Mesendoderm (in vitro differentiated cells): ENCODE measurements around the gene C2CD4D.
A peak's percentile ranks its signal among the peaks of the same experiment; 100 is the strongest.
"Not testable (repeated sequence)": the region's sequence is repeated elsewhere in the genome, so short reads cannot be mapped to it uniquely, and the experiment has no call there.

Source experiments
- DNase-seq: peaks from one replicate; pipeline ENCODE4 v3.0.0; 2013
- H2AK5ac ChIP-seq: 2 replicates; pipeline ENCODE4 v1.6.1; 2013; ENCODE audit warnings: low read length, inconsistent platforms
- H2BK120ac ChIP-seq: 2 replicates; pipeline ENCODE4 v1.6.1; 2013; ENCODE audit warnings: low read depth, mild to moderate bottlenecking, low read length, moderate library complexity, mixed read lengths
- H2BK15ac ChIP-seq: replicated peaks from 2 replicates; pipeline ENCODE4 v1.6.1; 2013; ENCODE audit warnings: low read depth, mild to moderate bottlenecking, moderate library complexity
- H2BK5ac ChIP-seq: 2 replicates; pipeline ENCODE4 v1.6.1; 2013; ENCODE audit warnings: low read length, inconsistent platforms
- H3K18ac ChIP-seq: 2 replicates; pipeline ENCODE4 v1.6.1; 2013; ENCODE audit warnings: mild to moderate bottlenecking, low read length, mixed read lengths
- H3K23ac ChIP-seq: one replicate; pipeline ENCODE4 v1.6.1; 2013; ENCODE audit warnings: low read length
- H3K27ac ChIP-seq: 2 replicates; pipeline ENCODE4 v1.5.1; 2013; ENCODE audit warnings: low read depth, mild to moderate bottlenecking, inconsistent platforms, low read length, moderate library complexity
- H3K27me3 ChIP-seq: 2 replicates; pipeline ENCODE4 v1.6.1; 2013; ENCODE audit warnings: low read length, control low read depth, mild to moderate bottlenecking, inconsistent platforms; ENCODE audit not compliant: insufficient read depth, poor library complexity
- H3K36me3 ChIP-seq: 2 replicates; pipeline ENCODE4 v1.6.1; 2013; ENCODE audit warnings: low read length, inconsistent platforms; ENCODE audit not compliant: control insufficient read depth, insufficient read depth
- H3K4ac ChIP-seq: one replicate; pipeline ENCODE4 v1.6.1; 2013; ENCODE audit warnings: low read depth, mild to moderate bottlenecking, low read length, moderate library complexity
- H3K4me1 ChIP-seq: 2 replicates; pipeline ENCODE4 v1.6.1; 2013; ENCODE audit warnings: low read depth, low read length, inconsistent platforms; ENCODE audit not compliant: control insufficient read depth
- H3K4me2 ChIP-seq: 2 replicates; pipeline ENCODE4 v1.6.1; 2013; ENCODE audit warnings: low read length
- H3K4me3 ChIP-seq: 2 replicates; pipeline ENCODE4 v1.5.1; 2013; ENCODE audit warnings: mild to moderate bottlenecking, low read length
- H3K56ac ChIP-seq: one replicate; pipeline ENCODE4 v1.6.1; 2013; ENCODE audit warnings: low read length
- H3K79me1 ChIP-seq: 2 replicates; pipeline ENCODE4 v1.6.1; 2013; ENCODE audit warnings: low read length, inconsistent platforms
- H3K79me2 ChIP-seq: 2 replicates; pipeline ENCODE4 v1.6.1; 2013; ENCODE audit warnings: mild to moderate bottlenecking, low read length; ENCODE audit not compliant: control insufficient read depth, insufficient read depth
- H3K9ac ChIP-seq: 2 replicates; pipeline ENCODE4 v1.6.1; 2013; ENCODE audit warnings: low read length, inconsistent platforms
- H4K5ac ChIP-seq: one replicate; pipeline ENCODE4 v1.6.1; 2013; ENCODE audit warnings: low read length
- H4K8ac ChIP-seq: one replicate; pipeline ENCODE4 v1.6.1; 2013; ENCODE audit warnings: low read depth, mild to moderate bottlenecking, control low read depth, low read length, moderate library complexity
- WGBS: extraction: QIAGEN DNeasy Blood & Tissue Kit; methylation state at CpG from one replicate; pipeline ENCODE4 v1.1.7; 2013; ENCODE audit warnings: low lambda C conversion rate, missing lambda C conversion rate; ENCODE audit not compliant: insufficient coverage; ENCODE audit errors: extremely low coverage; 5-methylcytosine and 5-hydroxymethylcytosine counted together

The C2CD4D gene

DNA sequence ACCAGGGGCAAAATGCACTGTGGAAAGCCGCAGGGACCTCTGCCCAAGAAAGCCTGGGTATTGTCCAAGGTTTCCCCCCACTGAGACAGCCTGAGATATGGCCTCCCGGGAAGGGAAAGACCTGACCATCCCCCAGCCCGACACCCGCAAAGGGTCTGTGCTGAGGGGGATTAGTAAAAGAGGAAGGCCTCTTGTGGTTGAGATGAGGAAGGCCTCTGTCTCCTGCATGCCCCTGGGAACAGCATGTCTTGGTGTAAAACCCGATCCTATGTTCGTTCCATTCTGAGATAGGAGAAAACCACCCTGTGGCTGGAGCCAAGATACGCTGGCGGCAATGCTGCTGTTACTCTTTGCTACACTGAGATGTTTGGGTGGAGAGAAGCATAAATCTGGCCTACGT is 33.2 kb upstream of the C2CD4D start:
- not testable (repeated sequence) for H3K4me3 ChIP-seq, H2BK5ac ChIP-seq, H3K27me3 ChIP-seq, H2BK15ac ChIP-seq, H3K23ac ChIP-seq, H3K36me3 ChIP-seq, H3K4ac ChIP-seq, H3K18ac ChIP-seq, H3K79me2 ChIP-seq, H4K8ac ChIP-seq, H3K27ac ChIP-seq, H2BK120ac ChIP-seq, H3K9ac ChIP-seq, H3K79me1 ChIP-seq, H4K5ac ChIP-seq, H3K4me1 ChIP-seq, H2AK5ac ChIP-seq, H3K4me2 ChIP-seq
- peak overlapping the region; percentile 68 for H3K56ac ChIP-seq
- WGBS: no CpG with 5 or more reads among the region's 9 CpGs
- DNase-seq: peak; percentile 57

DNA sequence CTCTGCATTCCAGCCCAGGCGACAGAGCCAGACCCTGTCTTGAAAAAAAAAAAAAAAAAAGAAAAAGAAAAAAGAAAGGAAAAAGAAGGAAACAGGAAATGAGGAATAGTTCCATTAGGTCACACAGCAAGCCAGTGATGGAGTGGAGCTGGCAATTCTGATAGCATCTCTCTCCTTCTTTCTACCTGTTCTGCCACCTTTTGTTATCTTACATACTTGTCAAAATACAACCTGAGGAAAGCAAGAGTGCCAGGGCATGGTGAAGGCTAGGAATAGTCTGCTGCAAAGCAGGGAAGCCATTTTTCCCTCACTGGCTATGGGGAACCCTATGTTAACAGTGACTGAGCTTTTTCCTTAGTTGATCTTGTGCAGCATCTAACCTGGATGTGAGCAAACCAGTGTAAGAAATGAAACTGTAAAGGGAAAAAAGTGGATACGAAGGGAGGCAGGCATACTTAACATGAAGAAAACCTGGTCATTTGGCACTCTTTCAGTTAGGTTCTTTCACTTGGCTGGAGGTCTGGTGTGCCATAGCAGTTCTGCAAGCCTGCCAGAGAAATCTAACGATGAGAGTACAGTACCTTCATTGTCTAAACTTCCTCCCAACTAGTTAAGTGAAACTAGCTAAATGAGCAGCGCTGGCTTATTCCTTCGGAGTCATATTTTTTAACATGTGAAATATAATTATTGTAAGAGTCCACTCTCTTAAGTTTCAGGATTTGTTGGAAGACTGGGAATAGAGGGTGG is 31.8 kb upstream of the C2CD4D start:
- Histone ChIP-seq H2AK5ac (no peak overlapping the region), H3K79me2 (no peaks in the 10 kb centered on the region), H3K4me1 (no peaks in the 10 kb centered on the region), H3K36me3 (no peaks in the 10 kb centered on the region), H3K4me3 (no peak overlapping the region), H2BK15ac (no peak overlapping the region), H2BK5ac (no peak overlapping the region), H4K8ac (no peak overlapping the region), H3K79me1 (no peaks in the 10 kb centered on the region), H3K18ac (no peak overlapping the region), H2BK120ac (no peak overlapping the region), H4K5ac (no peak overlapping the region), H3K4ac (no peak overlapping the region), H3K9ac (no peak overlapping the region), H3K27ac (no peak overlapping the region), H3K27me3 (no peaks in the 10 kb centered on the region), H3K23ac (no peak overlapping the region), H3K56ac (no peak overlapping the region), H3K4me2 (no peak overlapping the region)
- no CpG with 5 or more reads among the region's 5 CpGs for WGBS
- DNase-seq: no peak

DNA sequence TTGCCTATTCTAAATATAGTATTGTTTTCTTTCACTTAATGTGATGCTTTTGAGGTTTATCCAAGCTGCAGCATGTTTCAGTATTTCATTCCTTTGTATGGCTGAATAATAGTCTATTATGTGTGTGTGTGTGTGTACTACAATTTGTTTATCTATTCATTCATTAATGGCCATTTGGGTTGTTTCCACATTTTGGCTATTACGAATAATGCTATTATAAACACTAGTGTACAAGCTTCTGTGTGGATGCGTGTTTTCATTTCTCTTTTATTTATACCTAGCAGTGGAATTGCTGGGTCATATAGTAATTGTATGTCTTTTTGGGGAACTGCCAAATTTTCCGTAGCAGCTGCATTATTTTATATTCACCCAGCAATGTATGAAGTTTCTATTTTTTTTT is 28.9 kb upstream of the C2CD4D start:
- WGBS: no CpG with 5 or more reads among the region's 3 CpGs
- no peaks in the 10 kb centered on the region for H3K36me3 ChIP-seq
- no peak overlapping the region for H3K27ac ChIP-seq
- no peak overlapping the region for H3K23ac ChIP-seq
- H4K5ac ChIP-seq: no peak overlapping the region
- H3K4me1 ChIP-seq: no peaks in the 10 kb centered on the region
- no peak overlapping the region for H3K4me3 ChIP-seq
- no peak overlapping the region for H3K9ac ChIP-seq
- H3K4me2 ChIP-seq: no peak overlapping the region
- no peak overlapping the region for H4K8ac ChIP-seq
- H2BK120ac ChIP-seq: no peak overlapping the region
- no peak overlapping the region for H2BK15ac ChIP-seq
- H3K79me2 ChIP-seq: no peaks in the 10 kb centered on the region
- H2AK5ac ChIP-seq: no peak overlapping the region
- H3K4ac ChIP-seq: no peak overlapping the region
- H2BK5ac ChIP-seq: no peak overlapping the region
- no peaks in the 10 kb centered on the region for H3K79me1 ChIP-seq
- H3K27me3 ChIP-seq: no peaks in the 10 kb centered on the region
- no peak overlapping the region for H3K56ac ChIP-seq
- no peak for DNase-seq
- H3K18ac ChIP-seq: no peak overlapping the region

DNA sequence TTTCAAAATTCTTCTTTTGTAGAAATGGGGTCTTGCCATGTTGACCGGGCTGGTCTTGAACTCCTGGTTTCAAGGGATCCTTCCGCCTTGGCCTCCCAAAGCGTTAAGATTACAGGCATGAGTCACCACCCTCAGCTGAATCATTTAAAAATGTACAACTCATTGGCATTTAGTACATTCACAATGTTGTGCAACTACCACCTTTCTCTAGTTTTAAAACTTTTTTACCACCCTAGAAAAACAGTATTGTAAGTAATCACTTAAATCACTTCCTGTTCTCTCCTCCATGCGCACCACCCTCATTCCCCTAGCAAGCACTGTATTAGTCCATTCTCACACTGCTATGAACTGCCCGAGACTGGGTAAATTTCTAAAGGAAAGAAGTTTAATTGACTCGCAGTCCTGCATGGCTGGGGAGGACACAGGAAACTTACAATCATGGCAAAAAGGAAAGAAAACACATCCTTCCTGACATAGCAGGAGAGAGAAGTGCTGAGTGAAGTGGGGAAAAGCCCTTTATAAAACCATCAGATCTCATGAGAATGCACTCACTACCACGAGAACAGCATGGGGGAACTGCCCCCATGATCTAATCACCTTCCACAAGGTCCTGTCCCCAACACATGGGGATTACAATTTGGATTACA is 28.3 kb upstream of the C2CD4D start:
- no peaks in the 10 kb centered on the region for H3K4me1 ChIP-seq
- no peaks in the 10 kb centered on the region for H3K79me2 ChIP-seq
- no peak overlapping the region for H2BK5ac ChIP-seq
- H2AK5ac ChIP-seq: no peak overlapping the region
- no peak overlapping the region for H3K18ac ChIP-seq
- H3K79me1 ChIP-seq: no peaks in the 10 kb centered on the region
- DNase-seq: no peak
- H2BK15ac ChIP-seq: no peak overlapping the region
- no peak overlapping the region for H3K9ac ChIP-seq
- H3K27me3 ChIP-seq: no peaks in the 10 kb centered on the region
- no peaks in the 10 kb centered on the region for H3K36me3 ChIP-seq
- H3K56ac ChIP-seq: no peak overlapping the region
- no peak overlapping the region for H3K4me2 ChIP-seq
- no peak overlapping the region for H3K4ac ChIP-seq
- H3K4me3 ChIP-seq: no peak overlapping the region
- H2BK120ac ChIP-seq: no peak overlapping the region
- H4K8ac ChIP-seq: no peak overlapping the region
- H3K23ac ChIP-seq: no peak overlapping the region
- H3K27ac ChIP-seq: no peak overlapping the region
- H4K5ac ChIP-seq: no peak overlapping the region
- no CpG with 5 or more reads among the region's 7 CpGs for WGBS

DNA sequence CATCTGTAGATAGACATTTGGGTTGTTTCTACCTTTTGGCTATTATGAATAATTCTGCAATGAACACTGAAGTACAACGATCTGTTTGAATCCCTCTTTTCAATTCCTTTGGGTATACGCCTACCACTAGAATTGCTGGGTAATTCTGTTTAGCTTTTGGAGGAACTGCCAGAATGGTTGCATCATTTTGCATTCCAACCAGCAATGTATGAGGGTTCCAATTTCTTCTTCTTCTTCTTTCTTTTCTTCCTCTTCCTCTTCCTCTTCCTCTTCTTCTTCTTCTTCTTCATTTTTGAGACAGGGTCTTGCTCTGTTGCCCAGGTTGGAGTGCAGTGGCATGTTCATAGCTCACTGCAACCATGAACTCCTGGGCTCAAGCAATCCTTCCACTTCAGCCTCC is 27.7 kb upstream of the C2CD4D start:
- whole genome bisulfite sequencing: no CpG with 5 or more reads among the region's 2 CpGs

More for the DNA sequence above, 27.7 kb upstream of the C2CD4D start:
- Histone ChIP-seq H3K79me1 (no peaks in the 10 kb centered on the region), H3K4me3 (no peak overlapping the region), H3K18ac (no peak overlapping the region), H2BK15ac (no peak overlapping the region), H3K27me3 (no peaks in the 10 kb centered on the region), H3K4me1 (no peaks in the 10 kb centered on the region), H3K9ac (no peak overlapping the region), H2BK120ac (no peak overlapping the region), H3K23ac (no peak overlapping the region), H2AK5ac (no peak overlapping the region), H3K27ac (no peak overlapping the region), H4K5ac (no peak overlapping the region), H2BK5ac (no peak overlapping the region), H3K56ac (no peak overlapping the region), H3K4me2 (no peak overlapping the region), H4K8ac (no peak overlapping the region), H3K79me2 (no peaks in the 10 kb centered on the region), H3K4ac (no peak overlapping the region), H3K36me3 (no peaks in the 10 kb centered on the region)
- DNase-seq: no peak
